ENCODE data around the gene CD86.
A peak's percentile ranks its signal among the peaks of the same experiment; 100 is the strongest.

CD86 gene, protein sequence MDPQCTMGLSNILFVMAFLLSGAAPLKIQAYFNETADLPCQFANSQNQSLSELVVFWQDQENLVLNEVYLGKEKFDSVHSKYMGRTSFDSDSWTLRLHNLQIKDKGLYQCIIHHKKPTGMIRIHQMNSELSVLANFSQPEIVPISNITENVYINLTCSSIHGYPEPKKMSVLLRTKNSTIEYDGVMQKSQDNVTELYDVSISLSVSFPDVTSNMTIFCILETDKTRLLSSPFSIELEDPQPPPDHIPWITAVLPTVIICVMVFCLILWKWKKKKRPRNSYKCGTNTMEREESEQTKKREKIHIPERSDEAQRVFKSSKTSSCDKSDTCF

DNA sequence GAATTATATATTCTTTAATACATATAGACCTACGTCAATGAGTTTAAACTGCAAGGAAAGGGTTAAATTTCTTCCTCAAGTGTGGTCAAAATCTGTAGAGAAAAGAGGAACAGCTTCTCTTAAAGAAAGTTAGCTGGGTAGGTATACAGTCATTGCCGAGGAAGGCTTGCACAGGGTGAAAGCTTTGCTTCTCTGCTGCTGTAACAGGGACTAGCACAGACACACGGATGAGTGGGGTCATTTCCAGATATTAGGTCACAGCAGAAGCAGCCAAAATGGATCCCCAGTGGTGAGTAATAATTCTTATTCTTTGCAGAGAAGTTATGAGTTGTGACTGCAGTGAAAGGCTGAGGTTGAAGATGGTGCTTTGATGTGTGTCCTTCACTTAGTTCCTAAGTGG lies at the start of gene CD86:
Gene CD86, plus strand, starts transcription at position 148 of the 400 bp plus-strand sequence. Its CDS starts 128 bp downstream, at position 276.
- TF ChIP-seq, protein P1, sequence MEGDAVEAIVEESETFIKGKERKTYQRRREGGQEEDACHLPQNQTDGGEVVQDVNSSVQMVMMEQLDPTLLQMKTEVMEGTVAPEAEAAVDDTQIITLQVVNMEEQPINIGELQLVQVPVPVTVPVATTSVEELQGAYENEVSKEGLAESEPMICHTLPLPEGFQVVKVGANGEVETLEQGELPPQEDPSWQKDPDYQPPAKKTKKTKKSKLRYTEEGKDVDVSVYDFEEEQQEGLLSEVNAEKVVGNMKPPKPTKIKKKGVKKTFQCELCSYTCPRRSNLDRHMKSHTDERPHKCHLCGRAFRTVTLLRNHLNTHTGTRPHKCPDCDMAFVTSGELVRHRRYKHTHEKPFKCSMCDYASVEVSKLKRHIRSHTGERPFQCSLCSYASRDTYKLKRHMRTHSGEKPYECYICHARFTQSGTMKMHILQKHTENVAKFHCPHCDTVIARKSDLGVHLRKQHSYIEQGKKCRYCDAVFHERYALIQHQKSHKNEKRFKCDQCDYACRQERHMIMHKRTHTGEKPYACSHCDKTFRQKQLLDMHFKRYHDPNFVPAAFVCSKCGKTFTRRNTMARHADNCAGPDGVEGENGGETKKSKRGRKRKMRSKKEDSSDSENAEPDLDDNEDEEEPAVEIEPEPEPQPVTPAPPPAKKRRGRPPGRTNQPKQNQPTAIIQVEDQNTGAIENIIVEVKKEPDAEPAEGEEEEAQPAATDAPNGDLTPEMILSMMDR (IDR thresholded peaks at IDR 0.05; ENCODE audit: insufficient read depth, low read depth, low read length, missing control alignments), result no peak
- H3K4me3 ChIP-seq (ENCODE audit: low read depth, low read length), result peak within 1 kb of the TSS; percentile 61
- DNase-seq (ENCODE audit: low read depth), result peak; percentile 94

DNA sequence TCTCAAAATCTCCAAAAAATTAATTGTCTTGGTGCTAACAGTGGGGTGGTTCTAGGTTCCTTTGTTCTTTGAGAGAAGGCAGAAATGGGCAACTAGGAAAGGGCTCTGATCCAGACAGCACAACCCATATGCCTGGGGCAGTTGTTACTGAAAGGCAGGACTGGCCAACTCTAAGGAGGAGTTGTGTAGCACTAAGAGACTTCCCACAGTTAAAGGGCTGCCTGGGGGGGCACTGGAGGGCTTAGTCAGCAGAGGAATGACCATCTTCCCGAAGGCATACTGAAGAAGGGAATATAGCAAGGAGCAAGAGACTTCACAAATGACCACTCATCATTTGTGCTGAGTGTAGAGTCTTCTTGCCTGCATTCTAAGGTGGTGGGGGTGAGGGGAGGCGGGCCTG lies 48.9 kb upstream of the CD86 start:
- TF ChIP-seq, protein P1 (IDR thresholded peaks at IDR 0.05; ENCODE audit: insufficient read depth, low read depth, low read length, missing control alignments), result no peak
- no peak for DNase-seq (ENCODE audit: low read depth)
- H3K4me3 ChIP-seq (ENCODE audit: low read depth, low read length), result no peak overlapping the region

GRCh38 chr3:122008166-122008565 lies 47.0 kb upstream of the CD86 start:
- no peak overlapping the region for H3K4me3 ChIP-seq (ENCODE audit: low read depth, low read length)
- TF ChIP-seq, protein P1 (IDR thresholded peaks at IDR 0.05; ENCODE audit: insufficient read depth, low read depth, low read length, missing control alignments), result no peak
- DNase-seq (ENCODE audit: low read depth), result no peak

- peak overlapping the region; percentile 36 for H3K4me3 ChIP-seq (ENCODE audit: low read depth, low read length)
- TF ChIP-seq, protein P1 (IDR thresholded peaks at IDR 0.05; ENCODE audit: insufficient read depth, low read depth, low read length, missing control alignments), result no peak
- DNase-seq (ENCODE audit: low read depth), result no peak
Measured at GRCh38 chr3:122010506-122010905, 44.7 kb upstream of the CD86 start.

GRCh38 chr3:122011396-122011795 lies 43.8 kb upstream of the CD86 start:
- no peak for DNase-seq (ENCODE audit: low read depth)
- TF ChIP-seq, protein P1 (IDR thresholded peaks at IDR 0.05; ENCODE audit: insufficient read depth, low read depth, low read length, missing control alignments), result no peak
- H3K4me3 ChIP-seq (ENCODE audit: low read depth, low read length), result peak overlapping the region; percentile 36

- peak overlapping the region; percentile 1; the same call in 1 of the 2 replicates for H3K4me3 ChIP-seq (ENCODE audit: low read depth, low read length)
- TF ChIP-seq, protein P1 (IDR thresholded peaks at IDR 0.05; ENCODE audit: insufficient read depth, low read depth, low read length, missing control alignments), result no peak
- DNase-seq (ENCODE audit: low read depth), result peak; percentile 64
Measured at GRCh38 chr3:122012821-122013220, 42.3 kb upstream of the CD86 start.

Measured in GM12865 (cell line).